IMR-90 (cell line): Measurements from ENCODE around the gene P2RX3. TPM values are rescaled to one million over a fixed set of nuclear protein-coding genes. Genes with fewer than 3 reads are reported as not detected.

Experiments
- ATAC-seq: fragments of 200-7000 bp; cut with Tn5 transposase; 2 replicates; pipeline ENCODE4 v1.9.1; 2020; ENCODE audit warnings: low read depth, mild to moderate bottlenecking, moderate library complexity
- BruUV-seq: library from RNA; stranded (reverse); fragments of 400-500 nt; replicated peaks from 2 replicates; lab custom pipeline; 2021; lab: Mats Ljungman, UMichigan
- CTCF ChIA-PET: fragments of 300-600 bp; formaldehyde crosslinking; extraction: SDS; loops from one replicate; lab custom pipeline; 2021; ENCODE audit warnings: antibody characterized with exemption; lab: Yijun Ruan, JAX
- POLR2A ChIA-PET: fragments of 300-600 bp; sonication (Branson Sonifier 250); formaldehyde crosslinking; loops from one replicate; lab custom pipeline; 2022; ENCODE audit warnings: antibody characterized with exemption; ENCODE audit not compliant: unreplicated experiment; lab: Charles Lee
- DNase-seq: peaks from one replicate; pipeline ENCODE4 v3.0.0; 2013
- H2AFZ ChIP-seq: replicated peaks from 2 replicates; pipeline ENCODE3; 2013; ENCODE audit warnings: low read length, mild to moderate bottlenecking; ENCODE audit not compliant: poor library complexity
- H2AK5ac ChIP-seq: 2 replicates; pipeline ENCODE4 v1.6.1; 2013; ENCODE audit warnings: low read depth, low read length, inconsistent platforms
- H2AK9ac ChIP-seq: replicated peaks from 2 replicates; pipeline ENCODE3; 2013; ENCODE audit warnings: mild to moderate bottlenecking, low read depth, low read length, moderate library complexity; ENCODE audit not compliant: poor library complexity
- H2BK120ac ChIP-seq: 2 replicates; pipeline ENCODE4 v1.6.1; 2013; ENCODE audit warnings: low read depth, low read length, inconsistent platforms
- H2BK15ac ChIP-seq: 3 replicates; pipeline ENCODE4 v1.6.1; 2013; ENCODE audit warnings: low read depth, low read length, inconsistent platforms
- H2BK20ac ChIP-seq: 2 replicates; pipeline ENCODE4 v1.6.1; 2013; ENCODE audit warnings: low read depth, mild to moderate bottlenecking, inconsistent platforms, low read length, moderate library complexity
- H2BK5ac ChIP-seq: 2 replicates; pipeline ENCODE4 v1.6.1; 2013; ENCODE audit warnings: mild to moderate bottlenecking, low read depth, low read length, inconsistent platforms; ENCODE audit not compliant: poor library complexity, severe bottlenecking
- H3K14ac ChIP-seq: replicated peaks from 2 replicates; pipeline ENCODE4 v1.6.1; 2013; ENCODE audit warnings: low read depth, low read length, inconsistent platforms
- H3K18ac ChIP-seq: 2 replicates; pipeline ENCODE4 v1.6.1; 2013; ENCODE audit warnings: low read depth, low read length, control low read depth
- H3K23ac ChIP-seq: 2 replicates; pipeline ENCODE4 v1.6.1; 2013; ENCODE audit warnings: low read depth, low read length, inconsistent platforms
- H3K27ac ChIP-seq: 2 replicates; pipeline ENCODE4 v1.5.1; 2013; ENCODE audit warnings: mild to moderate bottlenecking, control low read depth, low read length; ENCODE audit not compliant: insufficient read depth
- H3K27me3 ChIP-seq: 2 replicates; pipeline ENCODE4 v1.6.1; 2013; ENCODE audit warnings: low read length; ENCODE audit not compliant: control insufficient read depth, insufficient read depth
- H3K36me3 ChIP-seq: 2 replicates; pipeline ENCODE4 v1.6.1; 2013; ENCODE audit warnings: low read length, mixed read lengths; ENCODE audit not compliant: control insufficient read depth, insufficient read depth
- H3K4ac ChIP-seq: 2 replicates; pipeline ENCODE4 v1.6.1; 2013; ENCODE audit warnings: low read depth, low read length, inconsistent platforms
- H3K4me1 ChIP-seq: 2 replicates; pipeline ENCODE4 v1.6.1; 2013; ENCODE audit warnings: low read length, mixed read lengths; ENCODE audit not compliant: control insufficient read depth, insufficient read depth
- H3K4me2 ChIP-seq: 2 replicates; pipeline ENCODE4 v1.6.1; 2013; ENCODE audit warnings: low read depth, mild to moderate bottlenecking, control low read depth, low read length, moderate library complexity
- H3K4me3 ChIP-seq: 2 replicates; pipeline ENCODE4 v1.5.1; 2013; ENCODE audit warnings: low read depth, mild to moderate bottlenecking, control low read depth, low read length, moderate library complexity; ENCODE audit not compliant: insufficient read depth
- H3K56ac ChIP-seq: 2 replicates; pipeline ENCODE4 v1.6.1; 2013; ENCODE audit warnings: low read length, inconsistent platforms; ENCODE audit not compliant: insufficient read depth; ENCODE audit errors: extremely low read depth
- H3K79me1 ChIP-seq, 2 experiments: 2 replicates each; pipeline ENCODE4 v1.6.1; 2013; ENCODE audit warnings: low read length in 2 of 2, inconsistent platforms in 1 of 2, low read depth in 1 of 2
- H3K9ac ChIP-seq: 2 replicates; pipeline ENCODE4 v1.6.1; 2013; ENCODE audit warnings: low read depth, low read length, control low read depth
- H3K9me1 ChIP-seq: 2 replicates; pipeline ENCODE4 v1.6.1; 2013; ENCODE audit warnings: low read length, inconsistent platforms; ENCODE audit not compliant: insufficient read depth
- H3K9me3 ChIP-seq: 2 replicates; pipeline ENCODE4 v1.6.1; 2013; ENCODE audit warnings: low read length; ENCODE audit not compliant: control insufficient read depth, insufficient read depth
- H4K20me1 ChIP-seq: 2 replicates; pipeline ENCODE4 v1.6.1; 2013; ENCODE audit warnings: low read length, inconsistent platforms; ENCODE audit not compliant: insufficient read depth
- H4K5ac ChIP-seq: 2 replicates; pipeline ENCODE4 v1.6.1; 2013; ENCODE audit warnings: mild to moderate bottlenecking, low read depth, low read length, control low read depth
- H4K8ac ChIP-seq, 2 experiments: 2 replicates each; pipeline ENCODE4 v1.6.1; 2013; ENCODE audit warnings: low read depth in 2 of 2, low read length in 2 of 2, control low read depth in 1 of 2, inconsistent platforms in 1 of 2
- H4K91ac ChIP-seq: 2 replicates; pipeline ENCODE4 v1.6.1; 2013; ENCODE audit warnings: low read depth, low read length, inconsistent platforms; ENCODE audit not compliant: insufficient read depth
- BHLHE40 ChIP-seq: fragments of 150-350 bp; IDR thresholded peaks from 2 replicates; pipeline ENCODE4 v1.6.1; 2016; ENCODE audit warnings: mild to moderate bottlenecking, low read depth, low read length
- CEBPB ChIP-seq: IDR thresholded peaks from 2 replicates; pipeline ENCODE4 v1.6.1; 2012; ENCODE audit warnings: low read depth, low read length, improper control_type of control experiment
- CHD1 ChIP-seq: IDR thresholded peaks from 2 replicates; pipeline ENCODE4 v1.6.1; 2012; ENCODE audit warnings: low read depth, low read length, improper control_type of control experiment
- CTCF ChIP-seq: conservative IDR thresholded peaks from 2 replicates; pipeline ENCODE4 v1.5.1; 2012; ENCODE audit warnings: mild to moderate bottlenecking, low read depth, low read length, improper control_type of control experiment
- MAFK ChIP-seq: IDR thresholded peaks from 2 replicates; pipeline ENCODE4 v1.6.1; 2012; ENCODE audit warnings: low read depth, low read length, improper control_type of control experiment
- MAZ ChIP-seq: IDR thresholded peaks from 2 replicates; pipeline ENCODE4 v1.6.1; 2012; ENCODE audit warnings: low read depth, mild to moderate bottlenecking, low read length, improper control_type of control experiment, moderate library complexity, borderline replicate concordance
- MXI1 ChIP-seq: IDR thresholded peaks from 2 replicates; pipeline ENCODE4 v1.6.1; 2012; ENCODE audit warnings: low read depth, mild to moderate bottlenecking, low read length, moderate library complexity, borderline replicate concordance
- NFE2L2 ChIP-seq: fragments of 150-350 bp; IDR thresholded peaks from 2 replicates; pipeline ENCODE4 v1.6.1; 2016; ENCODE audit warnings: low read depth, mild to moderate bottlenecking, low read length
- POLR2A ChIP-seq: IDR thresholded peaks from 2 replicates; pipeline ENCODE4 v1.6.1; 2012; ENCODE audit warnings: mild to moderate bottlenecking, low read depth, low read length
- RAD21 ChIP-seq: IDR thresholded peaks from 2 replicates; pipeline ENCODE4 v1.6.1; 2012; ENCODE audit warnings: low read length, improper control_type of control experiment
- RCOR1 ChIP-seq: IDR thresholded peaks from 2 replicates; pipeline ENCODE4 v1.6.1; 2012; ENCODE audit warnings: mild to moderate bottlenecking, low read length, improper control_type of control experiment; ENCODE audit not compliant: insufficient replicate concordance
- RFX5 ChIP-seq: IDR thresholded peaks from 2 replicates; pipeline ENCODE4 v1.8.0; 2012; ENCODE audit warnings: low read depth, mild to moderate bottlenecking, low read length, moderate library complexity
- USF2 ChIP-seq: fragments of 150-350 bp; IDR thresholded peaks from 2 replicates; pipeline ENCODE4 v1.6.1; 2017; ENCODE audit warnings: mild to moderate bottlenecking, antibody characterized with exemption, low read length, low read depth
- WGBS, 2 experiments: methylation state at CpG; one replicate each; pipeline versions ENCODE4 v1.1.5 to v1.1.7; 2013; ENCODE audit warnings: missing lambda C conversion rate in 2 of 2; ENCODE audit not compliant: insufficient read length in 1 of 2; ENCODE audit errors: extremely low coverage in 2 of 2; 5-methylcytosine and 5-hydroxymethylcytosine counted together
- dilution Hi-C: fragments of 300-500 bp; cut with HindIII; formaldehyde crosslinking; loops from one replicate; pipeline ENCODE4 v1.14.3; 2018; ENCODE audit warnings: low sequenced_read_pairs; ENCODE audit not compliant: unreplicated experiment
- in situ Hi-C: fragments of 300-500 bp; cut with MboI; formaldehyde crosslinking; loops from 3 replicates; pipeline ENCODE4 v1.14.3; 2019; ENCODE audit warnings: low sequenced_read_pairs, inconsistent platforms, mixed read lengths
- intact Hi-C: fragments of 100-400 bp; cut with micrococcal nuclease; formaldehyde crosslinking; loops from 2 replicates; pipeline ENCODE4 v1.10.0; 2022
- polyA plus RNA-seq, 3 experiments: library from polyadenylated mRNA; depleted of rRNA; stranded (reverse); fragments of >200 nt; gene quantifications; 2 replicates each; pipeline ENCODE4 v1.2.3, GENCODE V29; 2012; ENCODE audit warnings: low replicate concordance in 1 of 3
- total RNA-seq: library from RNA; depleted of rRNA; stranded (reverse); fragments of >200 nt; gene quantifications from 2 replicates; pipeline ENCODE4 v1.2.3, GENCODE V29; 2012

The P2RX3 gene
- total and polyA plus RNA-seq, 2 of the 4 experiments (the other 2 are of a cell fraction), result not detected

GRCh38 chr11:57311109-57311936 is 26.8 kb upstream of the P2RX3 start (continued):
- TF ChIP-seq MAZ (peak; percentile 93), POLR2A (peak; percentile 65; the same call in 1 of the 2 replicates), CEBPB (peak; percentile 20; the same call in 1 of the 2 replicates)

GRCh38 chr11:57312511-57313021 is 25.6 kb upstream of the P2RX3 start:
- dilution Hi-C loops, result no loop called here
- Histone ChIP-seq H3K23ac (no peak overlapping the region), H3K9ac (no peak overlapping the region), H3K14ac (no peak overlapping the region), H3K4me1 (peaks cover 52% of the 10 kb centered on the region), H4K8ac (no peak overlapping the region), H3K27me3 (no peaks in the 10 kb centered on the region), H3K56ac (no peak overlapping the region), H3K9me1 (peaks cover 61% of the 10 kb centered on the region), H3K79me1 (peaks cover 32 to 81% of the 10 kb centered on the region in 2 experiments), H2AFZ (no peak overlapping the region), H3K4me3 (no peak overlapping the region), H2BK15ac (no peak overlapping the region), H2BK5ac (peak overlapping the region; percentile 85), H3K18ac (no peak overlapping the region), H4K91ac (no peak overlapping the region), H3K9me3 (no peaks in the 10 kb centered on the region), H4K20me1 (peaks cover 61% of the 10 kb centered on the region), H3K27ac (peak overlapping the region; percentile 15; the same call in 1 of the 2 replicates), H3K36me3 (peaks cover 79% of the 10 kb centered on the region), H3K4me2 (no peak overlapping the region; the same call in 1 of the 2 replicates), H4K5ac (no peak overlapping the region), H2AK5ac (peak overlapping the region; percentile 28), H2AK9ac (peak overlapping the region; percentile 71), H2BK120ac (no peak overlapping the region), H2BK20ac (no peak overlapping the region), H3K4ac (no peak overlapping the region; the same call in 1 of the 2 replicates)
- ChIA-PET CTCF (no interaction called here), POLR2A (interaction anchor here (2.5 kb wide), 1 partner anchor 9 kb away, joined by 16 read pairs; no protein-coding TSS in a partner anchor)
- DNase-seq (no peak), ATAC-seq (no peak)
- in situ Hi-C loops, result no loop called here
- intact Hi-C loops, result no loop called here
- WGBS, 2 experiments, result no CpG with 5 or more reads among the region's 10 CpGs
- BruUV-seq, result no TSS peak
- TF ChIP-seq CHD1, result no peak
- no peak for TF ChIP-seq USF2
- TF ChIP-seq RCOR1, result no peak
- TF ChIP-seq CEBPB, result no peak
- no peak for TF ChIP-seq MAZ
- TF ChIP-seq NFE2L2, result no peak
- no peak for TF ChIP-seq BHLHE40
- TF ChIP-seq MXI1, result no peak
- TF ChIP-seq POLR2A, result no peak
- no peak for TF ChIP-seq RFX5
- no peak for TF ChIP-seq RAD21
- TF ChIP-seq MAFK, result no peak
- TF ChIP-seq CTCF, result no peak
